ENCODE results near the gene SMC5. TPM values are rescaled to one million over a fixed set of nuclear protein-coding genes. Genes with fewer than 3 reads are reported as not detected.
"Not testable (repeated sequence)": the region's sequence is repeated elsewhere in the genome, so short reads cannot be mapped to it uniquely, and the experiment has no call there.

Gene SMC5
- total RNA-seq, 1 experiment from 2014 or later, result 36.9 TPM

GRCh38 chr9:70262948-70263347 is 4.2 kb downstream of the SMC5 start:
- no peak for DNase-seq (ENCODE audit: low read depth)

GRCh38 chr9:70263421-70263820 is 4.6 kb downstream of the SMC5 start:
- peak; percentile 41 for DNase-seq (ENCODE audit: low read depth)

GRCh38 chr9:70278305-70278704 is 19.5 kb downstream of the SMC5 start:
- DNase-seq (ENCODE audit: low read depth), result no peak

- no peak for DNase-seq (ENCODE audit: low read depth)
These were observed 25.1 kb downstream of the SMC5 start for GRCh38 chr9:70283848-70284247.

GRCh38 chr9:70285246-70285645 is 26.5 kb downstream of the SMC5 start:
- DNase-seq (ENCODE audit: low read depth), result no peak

GRCh38 chr9:70285981-70286598 is 27.3 kb downstream of the SMC5 start:
- no peak for DNase-seq (ENCODE audit: low read depth)

GRCh38 chr9:70290626-70291025 is 31.8 kb downstream of the SMC5 start:
- no peak for DNase-seq (ENCODE audit: low read depth)

GRCh38 chr9:70291446-70291845 is 32.7 kb downstream of the SMC5 start:
- DNase-seq (ENCODE audit: low read depth), result peak; percentile 14

GRCh38 chr9:70292253-70292652 is 33.5 kb downstream of the SMC5 start:
- DNase-seq (ENCODE audit: low read depth), result no peak

GRCh38 chr9:70293214-70293613 is 34.4 kb downstream of the SMC5 start:
- no peak for DNase-seq (ENCODE audit: low read depth)

GRCh38 chr9:70297141-70297540 is 38.4 kb downstream of the SMC5 start:
- peak; percentile 18 for DNase-seq (ENCODE audit: low read depth)

- peak; percentile 10 for DNase-seq (ENCODE audit: low read depth)
These were observed 39.5 kb downstream of the SMC5 start for GRCh38 chr9:70298245-70298771.

- DNase-seq (ENCODE audit: low read depth), result no peak
These were observed 44.5 kb downstream of the SMC5 start for GRCh38 chr9:70303268-70303667.

- no peak for DNase-seq (ENCODE audit: low read depth)
These were observed 46.0 kb downstream of the SMC5 start for GRCh38 chr9:70304810-70305209.

- peak; percentile 33 for DNase-seq (ENCODE audit: low read depth)
These were observed 56.6 kb downstream of the SMC5 start for GRCh38 chr9:70315389-70315788.

- no peak for DNase-seq (ENCODE audit: low read depth)
These were observed 59.2 kb downstream of the SMC5 start for GRCh38 chr9:70318002-70318401.

- no peak for DNase-seq (ENCODE audit: low read depth)
These were observed 63.3 kb downstream of the SMC5 start for GRCh38 chr9:70322096-70322495.

- DNase-seq (ENCODE audit: low read depth), result peak; percentile 78
These were observed 66.2 kb downstream of the SMC5 start for GRCh38 chr9:70324963-70325362.

- DNase-seq (ENCODE audit: low read depth), result not testable (repeated sequence)
These were observed 69.8 kb downstream of the SMC5 start for GRCh38 chr9:70328625-70329024.

GRCh38 chr9:70340572-70340971 is 81.8 kb downstream of the SMC5 start:
- peak; percentile 15 for DNase-seq (ENCODE audit: low read depth)

GRCh38 chr9:70347046-70347445 is 88.3 kb downstream of the SMC5 start:
- DNase-seq (ENCODE audit: low read depth), result no peak

GRCh38 chr9:70352356-70352755 is 93.6 kb downstream of the SMC5 start:
- DNase-seq (ENCODE audit: low read depth), result peak; percentile 65

- DNase-seq (ENCODE audit: low read depth), result peak; percentile 31
These were observed 94.0 kb downstream of the SMC5 start for GRCh38 chr9:70352802-70353201.

- DNase-seq (ENCODE audit: low read depth), result no peak
These were observed 97.0 kb downstream of the SMC5 start for GRCh38 chr9:70355801-70356200.

Data from LHCN-M2 (cell line).